GM12878 (cell line): ENCODE data around the gene GNAI2. TPM values are rescaled to one million over a fixed set of nuclear protein-coding genes. Genes with fewer than 3 reads are reported as not detected.

Experiments
- ATAC-seq: fragments of 200-7000 bp; cut with Tn5 transposase; 3 replicates; pipeline ENCODE4 v1.9.1; 2020; ENCODE audit warnings: mild to moderate bottlenecking, moderate library complexity
- BruUV-seq: library from RNA; stranded (reverse); fragments of 400-500 nt; replicated peaks from 2 replicates; lab custom pipeline; 2021; lab: Mats Ljungman, UMichigan
- CTCF ChIA-PET: fragments of 300-600 bp; sonication (Branson Sonifier 250); formaldehyde crosslinking; extraction: SDS; loops from one replicate; lab custom pipeline; 2021; ENCODE audit warnings: inconsistent platforms; lab: Yijun Ruan, JAX
- POLR2A ChIA-PET: fragments of 350-600 bp; formaldehyde crosslinking; extraction: SDS; loops from one replicate; lab custom pipeline; 2021; ENCODE audit warnings: inconsistent platforms; lab: Charles Lee
- RAD21 ChIA-PET: fragments of 300-600 bp; sonication (Branson Sonifier 250); formaldehyde crosslinking; loops from one replicate; lab custom pipeline; 2023; ENCODE audit warnings: antibody characterized with exemption; ENCODE audit not compliant: unreplicated experiment; lab: Charles Lee
- SMC1A ChIA-PET: fragments of 300-600 bp; sonication (Branson Sonifier 250); formaldehyde crosslinking; loops from one replicate; lab custom pipeline; 2023; ENCODE audit not compliant: unreplicated experiment, uncharacterized antibody; lab: Charles Lee
- DNase-seq: peaks from one replicate; pipeline ENCODE4 v3.0.0-alpha.2; 2011; ENCODE audit warnings: low read depth, low spot score
- FAIRE-seq: peaks from 3 replicates; lab custom pipeline; 2011; peaks lifted over from hg19 to GRCh38; lab: Jason Lieb, UNC
- H2AFZ ChIP-seq: 2 replicates; pipeline ENCODE4 v1.6.0; 2011; ENCODE audit warnings: low read depth, low read length, control low read depth; ENCODE audit not compliant: control insufficient read depth
- H3K27ac ChIP-seq: 2 replicates; pipeline ENCODE4 v1.5.1; 2011; ENCODE audit warnings: control low read depth; ENCODE audit not compliant: control insufficient read depth, insufficient read depth
- H3K27me3 ChIP-seq, 2 experiments: replicated peaks in 1 of 2; 2 replicates each; pipeline versions ENCODE4 v1.6.0 to v1.6.1; 2011; ENCODE audit warnings: low read length in 1 of 2; ENCODE audit not compliant: control insufficient read depth in 2 of 2, insufficient read depth in 2 of 2
- H3K36me3 ChIP-seq, 2 experiments: 2 replicates each; pipeline ENCODE4 v1.5.1; 2011; ENCODE audit warnings: low read length in 1 of 2; ENCODE audit not compliant: control insufficient read depth in 2 of 2, insufficient read depth in 2 of 2
- H3K4me1 ChIP-seq: 2 replicates; pipeline ENCODE4 v1.6.1; 2011; ENCODE audit warnings: mild to moderate bottlenecking, low read length, moderate library complexity, mixed read lengths; ENCODE audit not compliant: control insufficient read depth, insufficient read depth
- H3K4me2 ChIP-seq: 2 replicates; pipeline ENCODE4 v1.6.0; 2011; ENCODE audit warnings: control low read depth; ENCODE audit not compliant: control insufficient read depth, insufficient read depth
- H3K4me3 ChIP-seq: fragments of 200-600 bp; sonication (generic); 2 replicates; pipeline ENCODE4 v1.5.1; 2016
- H3K79me2 ChIP-seq: 2 replicates; pipeline ENCODE4 v1.6.0; 2011; ENCODE audit warnings: low read length; ENCODE audit not compliant: control insufficient read depth, insufficient read depth
- H3K9ac ChIP-seq: 2 replicates; pipeline ENCODE4 v1.8.0; 2011; ENCODE audit warnings: low read length, control low read depth, mixed read lengths; ENCODE audit not compliant: control insufficient read depth, insufficient read depth
- H3K9me3 ChIP-seq: replicated peaks from 3 replicates; pipeline ENCODE4 v1.5.1; 2011; ENCODE audit warnings: mild to moderate bottlenecking, low read length; ENCODE audit not compliant: control insufficient read depth, insufficient read depth
- H4K20me1 ChIP-seq: 2 replicates; pipeline ENCODE4 v1.6.0; 2011; ENCODE audit not compliant: control insufficient read depth, insufficient read depth
- FOXK2 ChIP-seq: fragments of 450-650 bp; IDR thresholded peaks from 2 replicates; pipeline ENCODE4 v1.6.1; 2017; ENCODE audit warnings: mild to moderate bottlenecking, moderate library complexity
- IRF3 ChIP-seq: fragments of 450-650 bp; IDR thresholded peaks from 2 replicates; pipeline ENCODE4 v1.6.1; 2014; ENCODE audit warnings: mild to moderate bottlenecking
- JUNB ChIP-seq: IDR thresholded peaks from 2 replicates; pipeline ENCODE4 v1.6.1; 2016; ENCODE audit warnings: antibody characterized with exemption, mild to moderate bottlenecking
- NKRF ChIP-seq: fragments of 450-650 bp; conservative IDR thresholded peaks from 2 replicates; pipeline ENCODE4 v1.6.1; 2017; ENCODE audit warnings: mild to moderate bottlenecking, moderate library complexity
- NR2C2 ChIP-seq: IDR thresholded peaks from 2 replicates; pipeline ENCODE4 v1.6.1; 2011; ENCODE audit warnings: borderline replicate concordance, low read depth; ENCODE audit not compliant: control insufficient read depth, insufficient read length
- PML ChIP-seq: IDR thresholded peaks from 2 replicates; pipeline ENCODE4 v1.6.1; 2012; ENCODE audit warnings: low read length, inconsistent platforms
- RB1 ChIP-seq: fragments of 450-650 bp; formaldehyde crosslinking; IDR thresholded peaks from 2 replicates; pipeline ENCODE4 v1.6.1; 2017; ENCODE audit warnings: mild to moderate bottlenecking, borderline replicate concordance
- SPI1 ChIP-seq: IDR thresholded peaks from 2 replicates; pipeline ENCODE4 v1.6.1; 2011; ENCODE audit warnings: low read depth, mild to moderate bottlenecking, low read length, moderate library complexity, borderline replicate concordance; ENCODE audit not compliant: insufficient read depth
- USF1 ChIP-seq: IDR thresholded peaks from 2 replicates; pipeline ENCODE4 v1.6.1; 2011; ENCODE audit warnings: borderline replicate concordance, low read depth, mild to moderate bottlenecking, moderate library complexity, mixed read lengths, low read length; ENCODE audit not compliant: insufficient read depth; ENCODE audit errors: extremely low read length
- WGBS: methylation state at CpG from one replicate; pipeline ENCODE4 v1.1.6; 2016; ENCODE audit warnings: low lambda C conversion rate; ENCODE audit not compliant: insufficient replicate concordance, insufficient coverage; ENCODE audit errors: missing lambda C conversion rate; 5-methylcytosine and 5-hydroxymethylcytosine counted together
- in situ Hi-C: fragments of 300-500 bp; cut with MboI; formaldehyde crosslinking; loops from 9 replicates; pipeline ENCODE4 v1.14.3; 2018; ENCODE audit warnings: mixed read lengths
- intact Hi-C: fragments of 100-400 bp; cut with micrococcal nuclease; formaldehyde crosslinking; loops from one replicate; pipeline ENCODE4 v1.14.2; 2022; ENCODE audit not compliant: unreplicated experiment
- polyA plus RNA-seq, 11 experiments: library from polyadenylated mRNA; depleted of rRNA in 4 of 11; unstranded in 6 of 11; stranded (reverse) in 5 of 11; fragments of >200 nt; fragmentation: Nextera tagmentation in 4 of 11; fragmentation: Illumina TruSeq in 1 of 11; extraction: Ambion mirVana in 4 of 11; extraction: Trizol in 1 of 11; gene quantifications; 1 replicate in 1 of 11; 2 replicates in 10 of 11; pipeline versions ENCODE4 v1.2.1 to v1.2.3, GENCODE V29; 2011 to 2016; ENCODE audit warnings: inconsistent platforms in 2 of 11, missing spikeins in 2 of 11, low read depth in 1 of 11
- total RNA-seq, 4 experiments: library from RNA; depleted of rRNA in 3 of 4; stranded (reverse); fragments of >200 nt in 3 of 4; fragmentation: Illumina TruSeq in 1 of 4; extraction: Trizol in 1 of 4; gene quantifications; 2 replicates each; pipeline versions ENCODE4 v1.2.1 to v1.2.3, GENCODE V29; 2013 to 2021

Gene GNAI2
- total and polyA plus RNA-seq, 10 of the 15 experiments (the other 5 are each of a cell fraction or from before 2014, with no cell fraction given), result 5.0 to 346 (median 237) TPM

- TF ChIP-seq USF1, result no peak
These were observed 16.7 kb upstream of the GNAI2 start (continued) for GRCh38 chr3:50219285-50219684.

GRCh38 chr3:50220109-50220508, 15.9 kb upstream of the GNAI2 start:
- no TSS peak for BruUV-seq

More at GRCh38 chr3:50220109-50220508, 15.9 kb upstream of the GNAI2 start:
- WGBS, result 51% methylated on average over 6 of the region's 6 CpGs
- no peaks in the 10 kb centered on the region for H3K36me3 ChIP-seq
- intact Hi-C loops (no loop called here), in situ Hi-C loops (no loop called here)
- DNase-seq (no peak), FAIRE-seq (no peak), ATAC-seq (no peak)
- ChIA-PET RAD21 (interaction anchor here (3.2 kb wide), 1 partner anchor 25 kb away, joined by 14 read pairs; no protein-coding TSS in a partner anchor), SMC1A (no interaction called here), CTCF (interaction anchor here (0.9 to 3.3 kb wide), 2 partner anchors 25 to 40 kb away, joined by 3 to 25 read pairs; no protein-coding TSS in a partner anchor), POLR2A (interaction anchor here (0.9 kb wide), 1 partner anchor 26 kb away, joined by 3 read pairs; no protein-coding TSS in a partner anchor)
- H3K4me3 ChIP-seq, result no peak overlapping the region
- no peak overlapping the region for H2AFZ ChIP-seq
- H3K9ac ChIP-seq, result no peak overlapping the region
- H3K4me2 ChIP-seq, result no peak overlapping the region
- TF ChIP-seq RB1, result no peak
- no peak for TF ChIP-seq NR2C2
- TF ChIP-seq JUNB, result no peak
- TF ChIP-seq IRF3, result no peak
- TF ChIP-seq SPI1, result no peak
- TF ChIP-seq PML, result no peak
- no peak for TF ChIP-seq FOXK2
- no peak for TF ChIP-seq NKRF
- H3K4me1 ChIP-seq, result peaks cover 3% of the 10 kb centered on the region; the same call in 1 of the 2 replicates
- no peaks in the 10 kb centered on the region for H3K79me2 ChIP-seq
- no peaks in the 10 kb centered on the region for H4K20me1 ChIP-seq
- H3K9me3 ChIP-seq, result no peaks in the 10 kb centered on the region
- H3K27me3 ChIP-seq, result no peaks in the 10 kb centered on the region; a peak in 2 of 4 replicates
- no peak overlapping the region for H3K27ac ChIP-seq
